Fibroblast of lung (primary cell): ENCODE results near the gene C1RL. TPM values are rescaled to one million over a fixed set of nuclear protein-coding genes. Genes with fewer than 3 reads are reported as not detected.

Experiments used
- DNase-seq, 2 donors: peaks; one replicate each; pipeline versions ENCODE4 v3.0.0 to v3.0.0-alpha.2; 2010; ENCODE audit warnings: low read depth in 2 of 2
- H2AFZ ChIP-seq: 2 replicates; pipeline ENCODE4 v1.5.1; 2012; ENCODE audit warnings: low read length, control low read depth, inconsistent platforms
- H3K27ac ChIP-seq: 2 replicates; pipeline ENCODE4 v1.5.1; 2011; ENCODE audit warnings: low read length, control low read depth; ENCODE audit not compliant: insufficient read depth
- H3K27me3 ChIP-seq: 2 replicates; pipeline ENCODE4 v1.5.1; 2011; ENCODE audit warnings: mild to moderate bottlenecking, low read length; ENCODE audit not compliant: control insufficient read depth, insufficient read depth
- H3K36me3 ChIP-seq: 2 replicates; pipeline ENCODE4 v1.5.1; 2011; ENCODE audit warnings: low read length; ENCODE audit not compliant: control insufficient read depth, insufficient read depth
- H3K4me1 ChIP-seq: 2 replicates; pipeline ENCODE4 v1.5.1; 2011; ENCODE audit warnings: low read length; ENCODE audit not compliant: control insufficient read depth, insufficient read depth; ENCODE audit errors: extremely low read depth
- H3K4me2 ChIP-seq: 2 replicates; pipeline ENCODE4 v1.5.1; 2011; ENCODE audit warnings: low read length, control low read depth; ENCODE audit not compliant: insufficient read depth; ENCODE audit errors: extremely low read depth
- H3K4me3 ChIP-seq, 4 experiments: fragments of 200-600 bp in 1 of 4; sonication (generic) in 1 of 4; replicated peaks in 1 of 4; 2 replicates each; pipeline ENCODE4 v1.5.1; 2011 to 2016; ENCODE audit warnings: low read length in 4 of 4, low read depth in 3 of 4, mild to moderate bottlenecking in 3 of 4, control low read depth in 2 of 4, inconsistent platforms in 1 of 4, mixed read lengths in 1 of 4; ENCODE audit not compliant: insufficient read depth in 1 of 4; ENCODE audit errors: control extremely low read depth in 1 of 4
- H3K79me2 ChIP-seq: 2 replicates; pipeline ENCODE4 v1.5.1; 2012; ENCODE audit warnings: mild to moderate bottlenecking, low read length, inconsistent platforms; ENCODE audit not compliant: control insufficient read depth, insufficient read depth
- H3K9ac ChIP-seq: 2 replicates; pipeline ENCODE4 v1.5.1; 2011; ENCODE audit warnings: mild to moderate bottlenecking, low read length, control low read depth; ENCODE audit not compliant: insufficient read depth
- H3K9me3 ChIP-seq: 2 replicates; pipeline ENCODE4 v1.5.1; 2012; ENCODE audit warnings: low read depth, low read length; ENCODE audit not compliant: control insufficient read depth, insufficient read depth
- H4K20me1 ChIP-seq: 2 replicates; pipeline ENCODE4 v1.5.1; 2011; ENCODE audit warnings: low read length; ENCODE audit not compliant: control insufficient read depth, insufficient read depth; ENCODE audit errors: extremely low read depth
- CTCF ChIP-seq, 2 donors: IDR thresholded peaks in 1 of 2; conservative IDR thresholded peaks in 1 of 2; 1 replicate in 1 of 2; 2 replicates in 1 of 2; pipeline ENCODE4 v1.5.1; 2011 to 2012; ENCODE audit warnings: low read length in 2 of 2, control low read depth in 1 of 2, inconsistent platforms in 1 of 2, low read depth in 1 of 2, mild to moderate bottlenecking in 1 of 2
- EZH2 ChIP-seq: IDR thresholded peaks from 2 replicates; pipeline ENCODE4 v1.5.1; 2012; ENCODE audit warnings: low read length, control low read depth, mild to moderate bottlenecking; ENCODE audit errors: missing control alignments
- polyA plus RNA-seq, 2 donors: library from polyadenylated mRNA; depleted of rRNA in 1 of 2; stranded (reverse) in 1 of 2; unstranded in 1 of 2; fragments of >200 nt; gene quantifications; 2 replicates each; pipeline ENCODE4 v1.2.1, GENCODE V29; 2011 to 2012; ENCODE audit warnings: missing spikeins in 1 of 2
- total RNA-seq: library from RNA; depleted of rRNA; stranded (reverse); fragments of >200 nt; gene quantifications from 2 replicates; pipeline ENCODE4 v1.2.1, GENCODE V29; 2014

C1RL gene
- total and polyA plus RNA-seq, 2 donors (not counting 1 experiment from before 2014, with no cell fraction given): 46.2 to 64.9 TPM

DNA sequence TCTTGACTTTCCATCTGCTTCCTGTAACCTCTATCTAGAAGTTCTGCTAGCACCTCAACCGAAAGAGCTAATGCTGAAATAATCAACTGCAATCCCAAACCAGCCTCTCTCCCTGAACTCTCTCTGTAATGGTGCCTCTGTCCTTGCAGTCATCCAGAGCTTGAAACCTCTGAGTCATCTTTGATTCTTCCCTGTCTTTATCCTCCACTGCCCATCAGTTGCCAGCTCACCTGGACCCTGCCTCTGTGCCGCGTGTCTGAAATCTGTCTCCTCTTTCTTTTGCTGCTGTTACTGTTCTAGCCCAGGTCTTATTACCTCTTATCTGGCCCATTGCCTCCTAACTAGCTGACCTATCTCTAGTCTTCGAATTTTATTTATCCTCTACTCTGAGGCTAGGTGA lies 36.7 kb upstream of the C1RL start:
- Histone ChIP-seq H3K4me2 (no peak overlapping the region), H3K27ac (no peak overlapping the region), H3K4me1 (no peaks in the 10 kb centered on the region), H3K79me2 (no peaks in the 10 kb centered on the region), H3K9me3 (no peaks in the 10 kb centered on the region), H4K20me1 (no peaks in the 10 kb centered on the region), H3K4me3 (no peak overlapping the region), H3K36me3 (peaks cover 1% of the 10 kb centered on the region), H3K9ac (no peak overlapping the region), H2AFZ (no peak overlapping the region), H3K27me3 (no peaks in the 10 kb centered on the region)
- no peak for DNase-seq
- no peak for TF ChIP-seq EZH2
- no peak for TF ChIP-seq CTCF (conservative IDR thresholded peaks at IDR 0.05 in 1 of 2, IDR thresholded peaks at IDR 0.05 in 1 of 2; ENCODE audit: low read depth in 1 of 2, low read length in 2 of 2)

DNA sequence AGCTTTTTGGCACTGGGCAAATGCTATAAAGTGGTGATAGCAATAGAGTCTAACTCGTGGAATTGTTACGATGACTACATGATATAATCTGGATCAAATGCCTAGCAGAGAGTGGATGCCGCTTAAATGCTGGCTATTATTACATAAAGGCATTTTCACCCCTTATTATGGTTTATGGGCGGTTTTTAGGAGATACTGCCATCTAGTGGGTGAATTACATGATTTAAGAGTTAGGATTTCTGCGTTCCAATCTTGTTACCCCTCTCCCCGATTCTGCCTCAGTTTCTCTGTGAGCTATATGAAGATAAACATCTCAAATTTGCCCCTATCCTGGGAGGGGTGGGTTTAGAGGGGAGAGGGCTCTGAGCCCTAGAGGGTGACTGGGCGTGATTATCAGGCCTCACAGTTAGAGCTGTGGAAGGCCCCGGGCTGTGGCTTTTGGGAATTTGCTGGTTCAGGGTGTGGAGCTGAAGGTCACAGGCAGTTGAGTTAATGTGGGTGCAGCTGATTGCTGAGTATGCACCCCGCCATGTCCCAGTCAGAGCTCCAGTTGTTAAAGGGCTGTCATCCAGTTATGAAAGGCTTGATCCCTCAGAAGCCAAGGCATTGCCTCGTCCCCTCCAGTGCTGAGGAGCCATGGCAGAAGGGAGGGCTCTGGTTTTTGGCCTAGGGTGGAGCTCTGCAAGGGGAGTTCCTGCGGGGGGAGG lies 35.6 kb upstream of the C1RL start:
- no peak overlapping the region for H3K4me2 ChIP-seq
- DNase-seq: peak; percentile 23 to 58
- no peaks in the 10 kb centered on the region for H3K27me3 ChIP-seq
- no peak overlapping the region for H2AFZ ChIP-seq
- H3K27ac ChIP-seq: no peak overlapping the region
- TF ChIP-seq EZH2 (no peak), CTCF (conservative IDR thresholded peaks at IDR 0.05 in 1 of 2, IDR thresholded peaks at IDR 0.05 in 1 of 2; ENCODE audit: low read depth in 1 of 2, low read length in 2 of 2) (peak; percentile 49 to 52)
- no peaks in the 10 kb centered on the region for H3K9me3 ChIP-seq
- H3K4me1 ChIP-seq: no peaks in the 10 kb centered on the region
- no peak overlapping the region for H3K9ac ChIP-seq
- H3K79me2 ChIP-seq: no peaks in the 10 kb centered on the region
- H3K36me3 ChIP-seq: peaks cover 1% of the 10 kb centered on the region
- no peaks in the 10 kb centered on the region for H4K20me1 ChIP-seq
- H3K4me3 ChIP-seq: no peak overlapping the region

DNA sequence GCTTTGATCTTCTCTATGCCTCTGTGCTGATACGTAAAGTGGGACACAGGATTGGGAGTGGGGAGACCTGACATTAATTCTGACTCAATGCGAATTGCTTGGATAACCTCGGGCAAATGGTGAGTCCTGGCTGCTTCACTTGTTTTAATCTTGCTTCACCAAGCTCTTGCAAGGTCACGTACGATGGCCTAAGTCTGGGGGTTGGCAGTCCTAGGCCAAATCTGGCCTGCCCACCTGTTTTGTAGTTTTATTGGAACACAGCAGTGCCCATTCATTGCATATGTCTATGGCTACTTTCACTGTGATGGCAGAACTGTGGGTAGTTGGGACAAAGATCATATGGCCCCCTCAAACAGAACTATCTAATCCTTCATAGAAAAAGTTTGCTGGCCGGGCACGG lies 34.5 kb upstream of the C1RL start:
- H2AFZ ChIP-seq: no peak overlapping the region
- H4K20me1 ChIP-seq: no peaks in the 10 kb centered on the region
- no peak for TF ChIP-seq EZH2
- H3K79me2 ChIP-seq: no peaks in the 10 kb centered on the region
- no peaks in the 10 kb centered on the region for H3K27me3 ChIP-seq
- DNase-seq: no peak
- H3K4me1 ChIP-seq: no peaks in the 10 kb centered on the region
- peaks cover 1% of the 10 kb centered on the region for H3K36me3 ChIP-seq
- no peak overlapping the region for H3K27ac ChIP-seq
- H3K9me3 ChIP-seq: no peaks in the 10 kb centered on the region
- no peak overlapping the region for H3K9ac ChIP-seq
- no peak overlapping the region for H3K4me2 ChIP-seq
- no peak overlapping the region for H3K4me3 ChIP-seq
